Measurements from ENCODE around the gene GRIK3. TPM values are rescaled to one million over a fixed set of nuclear protein-coding genes. Genes with fewer than 3 reads are reported as not detected.

Gene GRIK3
- polyA plus RNA-seq, 1 experiment = not detected

DNA sequence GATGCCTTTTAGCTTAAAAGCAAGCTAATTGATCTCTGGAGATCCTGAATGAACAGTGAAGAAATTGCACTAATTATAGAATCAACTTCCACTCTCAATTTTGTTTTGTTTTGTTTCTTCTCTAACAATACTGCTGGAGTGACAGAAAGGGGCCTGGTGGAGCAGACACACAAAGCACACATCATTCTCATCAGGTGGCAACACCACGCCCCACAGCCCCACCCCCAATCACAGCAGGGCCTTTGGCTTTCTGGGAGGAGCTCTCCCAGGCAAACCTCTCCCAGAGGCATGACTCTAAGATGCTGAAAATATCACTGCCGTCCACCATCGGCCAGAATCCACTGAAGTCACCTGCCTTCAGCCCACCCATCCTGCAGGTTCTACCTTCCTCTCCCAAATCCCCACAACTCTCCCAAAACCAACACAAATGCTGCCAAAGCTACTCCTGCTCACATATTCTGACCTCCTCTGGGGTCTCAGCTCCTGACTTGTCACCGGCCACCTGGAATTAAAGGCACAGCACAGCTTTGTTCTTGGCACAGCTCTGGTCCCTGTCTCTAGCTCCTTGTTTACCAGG is 120.7 kb downstream of the GRIK3 start:
- TF ChIP-seq, protein P1, sequence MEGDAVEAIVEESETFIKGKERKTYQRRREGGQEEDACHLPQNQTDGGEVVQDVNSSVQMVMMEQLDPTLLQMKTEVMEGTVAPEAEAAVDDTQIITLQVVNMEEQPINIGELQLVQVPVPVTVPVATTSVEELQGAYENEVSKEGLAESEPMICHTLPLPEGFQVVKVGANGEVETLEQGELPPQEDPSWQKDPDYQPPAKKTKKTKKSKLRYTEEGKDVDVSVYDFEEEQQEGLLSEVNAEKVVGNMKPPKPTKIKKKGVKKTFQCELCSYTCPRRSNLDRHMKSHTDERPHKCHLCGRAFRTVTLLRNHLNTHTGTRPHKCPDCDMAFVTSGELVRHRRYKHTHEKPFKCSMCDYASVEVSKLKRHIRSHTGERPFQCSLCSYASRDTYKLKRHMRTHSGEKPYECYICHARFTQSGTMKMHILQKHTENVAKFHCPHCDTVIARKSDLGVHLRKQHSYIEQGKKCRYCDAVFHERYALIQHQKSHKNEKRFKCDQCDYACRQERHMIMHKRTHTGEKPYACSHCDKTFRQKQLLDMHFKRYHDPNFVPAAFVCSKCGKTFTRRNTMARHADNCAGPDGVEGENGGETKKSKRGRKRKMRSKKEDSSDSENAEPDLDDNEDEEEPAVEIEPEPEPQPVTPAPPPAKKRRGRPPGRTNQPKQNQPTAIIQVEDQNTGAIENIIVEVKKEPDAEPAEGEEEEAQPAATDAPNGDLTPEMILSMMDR (IDR thresholded peaks at IDR 0.05; ENCODE audit: low read depth, low read length) = no peak
- ChIA-PET CTCF (no interaction called here), POLR2A (no interaction called here)
- H3K27ac ChIP-seq (ENCODE audit: low read depth, low read length) = no peak overlapping the region
- H3K9me3 ChIP-seq (ENCODE audit: control insufficient read depth, insufficient read depth, low read length) = no peaks in the 10 kb centered on the region
- no peak overlapping the region for H3K4me3 ChIP-seq (ENCODE audit: low read depth, low read length)
- no peaks in the 10 kb centered on the region for H3K27me3 ChIP-seq (ENCODE audit: control insufficient read depth, insufficient read depth, low read length)
- no peak for DNase-seq (ENCODE audit: low read depth, low spot score)

DNA sequence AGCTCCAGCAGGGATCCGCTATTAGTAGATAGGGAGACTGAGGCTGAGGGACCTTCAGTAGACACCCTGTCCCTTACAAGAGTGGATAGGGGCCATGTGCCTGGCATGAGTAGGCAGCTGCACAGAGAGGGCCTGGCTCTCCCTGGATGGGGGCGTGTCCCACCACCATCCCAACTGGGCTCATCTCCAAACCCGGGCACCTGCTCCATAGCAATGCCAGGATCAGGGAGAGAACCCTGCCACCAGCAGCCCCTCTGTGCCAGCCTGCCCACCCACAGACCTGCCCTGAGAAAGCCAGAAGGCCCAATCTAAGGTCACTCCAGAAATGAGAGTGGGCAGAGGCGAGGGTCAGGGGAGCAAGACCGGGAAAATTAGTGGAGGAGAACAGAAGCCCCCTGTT is 121.3 kb downstream of the GRIK3 start:
- Histone ChIP-seq H3K27me3 (ENCODE audit: control insufficient read depth, insufficient read depth, low read length) (no peaks in the 10 kb centered on the region), H3K9me3 (ENCODE audit: control insufficient read depth, insufficient read depth, low read length) (no peaks in the 10 kb centered on the region), H3K4me3 (ENCODE audit: low read depth, low read length) (no peak overlapping the region), H3K27ac (ENCODE audit: low read depth, low read length) (no peak overlapping the region)
- POLR2A ChIA-PET = no interaction called here
- no peak for DNase-seq (ENCODE audit: low read depth, low spot score)
- CTCF ChIA-PET = no interaction called here
- TF ChIP-seq, protein P1 (IDR thresholded peaks at IDR 0.05; ENCODE audit: low read depth, low read length) = no peak

DNA sequence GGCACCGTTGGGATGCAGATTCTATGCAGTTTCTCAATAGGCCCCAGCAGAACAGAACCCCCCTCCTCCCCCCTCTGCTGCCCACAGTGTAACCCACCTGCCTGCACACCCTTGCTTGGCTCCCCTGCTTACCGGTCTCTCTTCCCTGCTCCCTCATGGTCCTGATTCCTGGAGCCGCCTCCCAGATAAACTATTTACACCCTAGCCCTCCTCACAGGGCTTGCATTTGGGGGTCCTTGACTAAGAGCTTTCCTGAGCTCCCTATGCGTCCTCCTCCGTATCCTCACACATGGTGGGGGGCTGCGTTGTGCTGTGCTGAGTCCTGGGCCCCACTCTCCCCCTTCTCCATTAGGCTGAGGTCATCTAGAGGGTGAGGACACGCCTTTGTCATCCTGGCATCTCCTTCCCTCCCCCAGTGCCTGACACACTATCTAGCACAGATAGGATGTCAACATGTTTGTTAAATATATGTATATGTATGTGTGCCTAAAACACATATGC is 121.9 kb downstream of the GRIK3 start:
- no peak overlapping the region for H3K4me3 ChIP-seq (ENCODE audit: low read depth, low read length)
- POLR2A ChIA-PET = no interaction called here
- CTCF ChIA-PET = no interaction called here
- no peaks in the 10 kb centered on the region for H3K9me3 ChIP-seq (ENCODE audit: control insufficient read depth, insufficient read depth, low read length)
- TF ChIP-seq, protein P1 (IDR thresholded peaks at IDR 0.05; ENCODE audit: low read depth, low read length) = no peak
- no peak overlapping the region for H3K27ac ChIP-seq (ENCODE audit: low read depth, low read length)
- no peak for DNase-seq (ENCODE audit: low read depth, low spot score)
- H3K27me3 ChIP-seq (ENCODE audit: control insufficient read depth, insufficient read depth, low read length) = no peaks in the 10 kb centered on the region

DNA sequence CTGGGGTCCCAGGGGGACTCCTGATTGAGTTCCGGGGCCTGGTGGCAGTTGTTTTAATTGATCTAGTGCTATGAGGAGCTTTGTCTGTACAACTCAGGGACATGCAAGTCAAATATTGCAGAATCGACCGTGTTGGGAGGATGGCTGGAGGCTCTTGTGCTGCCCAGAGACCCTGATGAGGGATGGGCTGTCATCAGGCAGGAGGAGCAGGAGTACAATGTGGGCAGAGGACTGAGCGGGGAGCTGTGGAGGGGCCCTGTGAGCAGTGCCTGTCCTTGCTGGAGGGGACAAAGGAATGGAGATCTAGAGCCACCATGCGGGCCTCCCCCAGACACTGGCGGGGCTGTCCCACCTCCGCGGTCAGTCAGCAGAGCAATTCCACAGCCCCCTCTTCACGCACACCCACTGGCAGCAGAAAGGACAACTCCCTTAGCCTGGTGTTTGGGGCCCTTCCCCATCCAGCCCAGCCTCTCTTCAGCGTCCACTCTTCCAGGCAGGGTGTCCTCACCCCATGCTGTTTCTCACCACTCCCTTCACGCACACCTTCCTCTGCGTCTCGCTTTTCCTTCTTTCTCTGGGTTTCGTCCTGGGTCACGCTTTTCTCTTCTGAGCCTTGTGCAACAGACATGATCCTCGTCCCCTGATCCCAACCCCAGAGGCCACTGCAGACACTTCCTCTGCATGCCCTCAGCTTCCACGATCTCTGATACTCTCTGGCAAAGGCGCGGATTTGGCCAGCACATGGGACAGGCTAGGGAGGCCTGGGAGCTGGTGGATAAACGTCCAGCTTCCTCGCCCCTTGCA is 122.6 kb downstream of the GRIK3 start:
- Histone ChIP-seq H3K4me3 (ENCODE audit: low read depth, low read length) (no peak overlapping the region), H3K27ac (ENCODE audit: low read depth, low read length) (no peak overlapping the region), H3K27me3 (ENCODE audit: control insufficient read depth, insufficient read depth, low read length) (no peaks in the 10 kb centered on the region), H3K9me3 (ENCODE audit: control insufficient read depth, insufficient read depth, low read length) (no peaks in the 10 kb centered on the region)
- no peak for DNase-seq (ENCODE audit: low read depth, low spot score)
- TF ChIP-seq, protein P1 (IDR thresholded peaks at IDR 0.05; ENCODE audit: low read depth, low read length) = no peak
- ChIA-PET POLR2A (no interaction called here), CTCF (no interaction called here)

DNA sequence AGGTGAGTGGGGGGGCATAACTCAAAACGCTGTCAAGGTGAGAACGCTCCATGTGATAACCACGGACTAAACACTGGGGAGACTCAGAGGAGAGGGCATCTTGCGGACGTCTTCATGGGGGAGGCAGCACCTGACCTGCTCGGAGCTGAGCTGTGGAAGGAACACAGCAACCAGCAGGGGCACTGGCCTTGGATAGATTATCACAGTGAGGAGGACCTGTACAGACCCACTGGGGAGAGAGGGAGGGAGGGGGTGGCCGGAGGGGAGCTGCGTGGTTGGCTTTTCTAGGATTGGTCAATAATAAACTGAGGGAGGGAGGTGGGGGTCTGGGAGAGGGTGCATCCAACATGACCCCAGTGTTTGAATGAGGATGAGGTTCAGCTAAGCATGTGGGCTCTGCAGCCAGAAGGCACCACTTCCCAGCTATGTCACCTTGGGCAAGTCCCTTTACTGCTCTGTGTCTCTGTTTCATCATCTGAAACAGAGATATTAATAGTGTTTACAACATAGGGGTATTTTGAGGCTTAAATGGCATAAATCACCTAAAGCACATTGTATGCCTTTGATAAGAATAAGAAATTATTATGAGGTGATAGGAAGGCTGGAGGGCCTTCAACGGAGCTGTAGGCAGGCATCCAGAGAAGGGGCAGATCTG is 123.3 kb downstream of the GRIK3 start:
- CTCF ChIA-PET = no interaction called here
- no peak for DNase-seq (ENCODE audit: low read depth, low spot score)
- POLR2A ChIA-PET = no interaction called here
- Histone ChIP-seq H3K27ac (ENCODE audit: low read depth, low read length) (no peak overlapping the region), H3K9me3 (ENCODE audit: control insufficient read depth, insufficient read depth, low read length) (no peaks in the 10 kb centered on the region), H3K4me3 (ENCODE audit: low read depth, low read length) (no peak overlapping the region), H3K27me3 (ENCODE audit: control insufficient read depth, insufficient read depth, low read length) (no peaks in the 10 kb centered on the region)
- TF ChIP-seq, protein P1 (IDR thresholded peaks at IDR 0.05; ENCODE audit: low read depth, low read length) = no peak

All from AG04450 (cell line).